GM11168 (cell line): ENCODE measurements around the gene SEC63.
"Not testable (repeated sequence)": the region's sequence is repeated elsewhere in the genome, so short reads cannot be mapped to it uniquely, and the experiment has no call there.

Experiments
- in situ Hi-C: fragments of 300-500 bp; cut with MboI; formaldehyde crosslinking; loops from one replicate; pipeline ENCODE4 v1.12.0; 2022; ENCODE audit warnings: low sequenced_read_pairs; ENCODE audit not compliant: unreplicated experiment

The SEC63 gene

DNA sequence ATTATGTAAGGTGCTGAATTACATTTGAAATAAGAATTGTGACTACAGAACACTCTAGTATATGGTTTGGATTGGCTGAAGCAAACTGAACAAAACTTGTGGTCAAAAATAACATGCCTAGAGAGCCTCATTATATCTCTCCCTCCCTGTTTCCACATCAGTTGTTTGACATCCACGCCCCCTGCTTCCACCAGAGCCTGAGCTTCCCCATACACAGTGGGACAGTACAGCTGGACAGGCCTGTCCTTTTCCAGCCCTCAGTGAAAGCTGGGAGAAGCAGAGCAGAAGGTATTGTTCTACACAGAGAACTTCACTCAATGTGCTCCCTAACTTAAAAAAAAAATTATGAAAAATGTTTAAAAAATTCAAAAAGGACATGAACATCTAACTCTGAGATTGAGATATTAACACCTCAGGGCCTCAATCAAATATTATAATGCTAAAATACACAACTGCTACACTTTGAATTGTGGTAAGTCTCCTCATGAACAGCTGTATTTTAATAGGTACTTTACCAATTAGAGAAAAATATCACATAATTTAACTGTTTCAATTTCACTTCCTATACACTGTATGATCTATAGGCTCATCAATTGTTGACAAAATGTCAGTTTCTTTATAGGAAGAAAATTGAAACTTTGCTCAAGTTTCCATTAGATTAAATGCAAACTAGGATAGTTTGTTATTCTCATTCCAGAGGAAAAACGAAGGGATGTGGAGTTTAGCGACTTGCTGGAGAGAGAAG lies 89.0 kb downstream of the SEC63 start:
- in situ Hi-C loops = no loop called here

DNA sequence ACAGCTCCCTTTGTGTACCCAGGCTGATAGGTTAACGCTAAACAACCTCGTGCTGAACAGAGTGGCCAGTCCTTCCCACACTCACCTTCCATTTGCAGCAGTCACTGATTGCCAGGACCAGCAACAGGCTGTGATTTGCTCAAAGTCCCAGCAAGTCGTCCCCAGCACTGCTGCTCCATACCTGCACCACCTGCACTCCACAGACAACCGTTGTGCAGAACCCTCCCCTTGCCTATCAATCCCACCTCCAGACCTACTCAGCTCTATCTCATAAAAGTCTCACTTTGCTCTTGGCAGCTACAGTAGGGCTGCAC lies 90.7 kb downstream of the SEC63 start:
- in situ Hi-C loops = no loop called here

DNA sequence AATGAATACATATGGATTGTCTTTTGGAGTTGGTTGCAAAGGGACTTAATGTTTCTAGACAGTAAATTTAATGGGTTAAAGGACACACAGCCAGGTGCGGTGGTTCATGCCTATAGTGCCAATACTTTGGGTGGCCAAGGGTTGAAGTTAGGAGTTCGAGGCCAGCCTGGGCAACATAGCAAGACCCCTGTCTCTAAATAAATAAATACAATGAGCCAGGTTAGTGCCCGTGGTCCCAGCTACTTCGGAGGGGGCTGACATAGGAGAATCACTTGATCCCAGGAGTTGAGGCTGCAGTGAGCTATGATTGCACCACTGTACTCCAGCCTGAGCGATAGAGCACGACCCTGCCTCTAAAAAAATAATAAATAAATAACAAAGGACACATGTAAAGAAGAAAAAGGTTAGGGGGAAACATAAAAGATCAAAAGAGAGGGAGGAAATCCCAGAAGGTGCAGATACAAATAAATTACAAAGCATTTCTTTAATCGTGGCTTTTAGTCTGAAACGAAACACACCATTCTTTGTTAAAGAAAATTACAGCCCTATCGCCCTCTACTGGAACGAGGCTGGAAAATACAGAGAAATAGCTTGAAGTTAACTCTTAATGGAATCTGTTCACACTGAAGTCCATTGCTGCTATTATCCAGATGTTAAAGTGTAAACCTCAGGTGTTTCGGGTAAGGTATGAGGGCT lies 91.3 kb downstream of the SEC63 start:
- in situ Hi-C loops = no loop called here

DNA sequence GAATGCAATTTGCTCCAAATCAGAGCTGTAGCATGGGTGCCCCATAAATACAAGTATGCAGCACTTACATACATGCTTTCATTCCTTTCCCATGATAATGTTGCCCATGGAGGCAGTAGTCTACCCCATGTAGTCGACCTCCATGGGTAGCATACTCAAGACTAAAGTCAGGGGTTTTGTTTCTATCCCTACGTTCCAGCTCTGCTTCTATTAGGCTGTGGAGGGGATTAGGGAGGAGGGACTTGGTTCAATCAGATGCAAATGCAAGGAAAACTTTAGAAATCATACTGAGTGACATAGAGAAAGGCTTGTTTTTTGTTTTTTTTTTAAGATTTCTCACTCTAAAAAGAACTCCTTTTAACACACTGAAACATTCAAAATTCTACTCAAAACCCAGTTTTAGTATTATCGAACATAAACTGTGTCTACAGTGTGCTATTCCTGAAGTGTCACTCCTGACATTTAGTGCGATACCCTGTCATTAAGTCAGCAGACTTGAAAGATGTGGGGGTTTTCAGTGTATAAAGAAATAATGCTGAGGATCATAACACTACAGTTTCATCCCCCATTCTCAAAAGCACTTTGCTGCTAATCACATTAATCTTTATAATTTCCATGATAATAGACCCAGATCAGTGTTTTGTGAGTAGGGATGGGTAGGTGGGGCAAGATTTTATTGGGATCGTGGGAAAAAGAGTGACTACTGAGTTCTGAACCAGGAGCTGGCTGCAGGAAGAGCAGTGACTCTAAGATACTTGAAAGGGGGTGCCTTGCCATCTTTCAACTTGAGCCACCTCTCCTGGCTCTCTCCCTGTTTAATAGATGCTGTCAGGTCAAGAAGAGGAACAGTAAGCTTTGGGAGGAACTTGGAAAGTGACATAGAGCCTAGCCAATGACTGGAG lies 93.5 kb downstream of the SEC63 start:
- in situ Hi-C loops = no loop called here

DNA sequence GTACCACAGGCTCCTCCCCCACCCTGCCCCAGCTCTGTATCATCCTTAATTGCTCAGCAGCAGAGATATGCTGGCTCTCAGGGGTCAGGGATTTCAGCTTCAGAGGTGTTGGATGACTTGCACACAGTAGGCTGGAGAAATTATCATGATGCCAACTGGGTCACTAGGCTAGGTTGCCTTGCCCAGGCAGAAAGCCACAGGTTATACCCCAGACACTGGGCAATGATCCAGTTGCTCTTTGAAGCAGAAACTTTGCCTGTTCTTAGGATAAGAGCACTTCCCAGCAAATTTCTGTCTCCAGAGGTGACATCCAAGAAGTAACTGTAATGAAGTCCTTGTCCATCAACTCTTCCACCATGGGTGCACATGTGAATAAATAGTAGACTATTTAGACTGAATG lies 95.6 kb downstream of the SEC63 start:
- in situ Hi-C loops = no loop called here

DNA sequence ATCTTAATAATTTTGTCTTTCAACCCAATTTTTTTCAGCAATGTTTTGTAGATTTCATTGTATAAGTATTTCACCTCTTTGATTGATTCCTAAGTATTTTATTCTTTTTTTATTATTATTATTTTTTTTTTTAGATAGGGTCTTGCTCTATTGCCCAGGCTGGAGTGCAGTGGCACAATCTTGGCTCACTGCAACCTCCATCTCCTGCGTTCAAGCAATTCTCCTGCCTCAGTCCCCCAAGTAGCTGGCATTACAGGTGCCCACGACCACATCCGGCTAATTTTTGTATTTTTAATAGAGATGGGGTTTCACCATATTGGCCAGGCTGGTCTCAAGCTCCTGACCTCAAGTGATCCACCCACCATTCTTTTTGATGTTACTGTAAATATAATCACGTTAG lies 97.0 kb downstream of the SEC63 start:
- in situ Hi-C loops = not testable (repeated sequence)

DNA sequence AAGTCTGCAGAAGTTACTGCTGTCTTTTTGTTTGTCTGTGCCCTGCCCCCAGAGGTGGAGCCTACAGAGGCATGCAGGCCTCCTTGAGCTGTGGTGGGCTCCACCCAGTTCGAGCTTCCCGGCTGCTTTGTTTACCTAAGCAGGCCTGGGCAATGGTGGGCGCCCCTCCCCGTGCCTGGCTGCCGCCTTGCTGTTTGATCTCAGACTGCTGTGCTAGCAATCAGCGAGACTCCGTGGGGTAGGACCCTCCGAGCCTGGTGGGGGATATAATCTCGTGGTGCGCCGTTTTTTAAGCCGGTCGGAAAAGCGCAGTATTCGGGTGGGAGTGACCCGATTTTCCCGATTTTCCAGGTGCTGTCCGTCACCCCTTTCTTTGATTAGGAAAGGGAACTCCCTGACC lies 97.9 kb downstream of the SEC63 start:
- in situ Hi-C loops = not testable (repeated sequence)

DNA sequence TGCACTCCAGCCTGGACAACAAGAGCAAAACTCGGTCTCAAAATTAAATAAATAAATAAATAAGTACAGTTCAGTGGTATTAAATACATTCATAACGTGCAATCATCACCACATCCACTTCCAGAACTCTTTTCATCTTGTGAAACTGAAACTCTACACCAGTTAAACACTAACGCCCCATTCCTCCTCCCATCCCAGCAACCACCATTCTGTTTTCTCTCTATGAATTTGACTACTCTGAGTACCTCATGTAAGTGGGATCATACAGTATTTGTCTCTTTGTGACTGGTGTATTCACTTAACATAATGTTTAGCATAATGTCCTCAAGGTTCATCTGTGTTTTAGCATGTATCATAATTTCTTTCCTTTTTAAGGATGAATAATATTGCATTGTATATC lies 104.8 kb downstream of the SEC63 start:
- in situ Hi-C loops = no loop called here

DNA sequence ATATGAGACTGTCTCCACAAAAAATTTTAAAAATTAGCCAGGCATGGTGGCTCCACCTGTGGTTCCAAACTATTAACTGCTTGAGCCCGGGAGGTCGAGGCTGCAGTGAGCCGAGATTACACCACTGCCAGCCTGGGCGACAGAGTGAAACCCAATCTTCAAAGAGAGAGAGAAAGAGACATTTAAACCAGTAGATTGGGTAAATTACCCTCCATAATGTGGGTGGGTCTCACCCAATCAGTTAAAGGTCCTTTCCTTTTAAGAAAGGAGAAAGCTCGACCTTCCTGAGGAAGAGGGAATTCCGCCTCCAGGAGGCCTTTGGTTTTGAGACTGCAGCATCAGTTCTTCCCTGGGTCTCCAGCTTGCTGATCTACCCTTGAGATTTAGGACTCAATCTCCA lies 108.7 kb downstream of the SEC63 start:
- in situ Hi-C loops = no loop called here

DNA sequence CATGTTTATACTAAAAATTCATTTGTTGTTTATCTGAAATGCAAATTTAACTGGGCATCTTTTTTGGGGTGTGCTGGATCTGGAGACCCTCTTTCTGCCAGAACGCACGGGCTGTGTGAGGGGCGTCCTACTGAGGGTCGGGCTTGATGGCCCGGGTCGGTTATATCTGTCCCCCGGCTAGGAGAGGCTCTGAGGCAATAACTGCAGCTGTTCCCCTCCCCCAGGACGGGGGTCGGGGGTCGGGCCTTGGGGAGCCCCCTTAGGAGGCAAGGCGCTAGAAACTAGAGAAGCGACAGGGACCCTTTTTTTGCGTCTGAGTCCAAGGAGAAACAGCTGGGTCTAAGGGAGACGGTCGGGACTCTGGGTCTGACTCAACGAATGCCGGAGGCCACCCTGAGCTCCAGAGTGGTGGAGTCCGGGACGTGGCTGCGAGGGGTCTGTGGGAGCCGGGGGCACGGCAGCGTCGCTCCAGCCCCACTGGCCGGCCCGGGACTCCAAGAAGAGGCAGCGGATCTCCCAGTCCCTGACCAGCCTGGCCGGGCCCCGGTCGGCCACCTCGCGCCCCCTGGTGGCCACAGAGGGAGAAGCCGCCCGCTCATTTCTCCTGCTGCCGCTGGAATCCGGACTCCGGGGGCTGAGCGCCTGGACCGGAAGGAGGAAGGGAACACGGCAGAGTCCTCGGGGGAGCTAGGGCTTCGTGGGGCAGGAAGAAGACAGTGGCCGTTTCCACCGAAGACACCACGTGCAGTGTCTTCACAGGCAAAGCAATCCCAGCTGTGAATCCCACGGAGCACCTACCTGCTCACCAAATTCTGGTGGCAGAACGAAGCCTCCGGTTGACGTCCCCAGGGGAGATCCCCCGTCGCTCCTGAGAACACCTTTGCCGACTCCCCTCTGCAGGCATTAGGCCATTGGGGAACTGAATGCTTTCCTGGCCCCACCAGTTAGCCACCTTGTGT lies 109.9 kb downstream of the SEC63 start:
- in situ Hi-C loops = no loop called here

DNA sequence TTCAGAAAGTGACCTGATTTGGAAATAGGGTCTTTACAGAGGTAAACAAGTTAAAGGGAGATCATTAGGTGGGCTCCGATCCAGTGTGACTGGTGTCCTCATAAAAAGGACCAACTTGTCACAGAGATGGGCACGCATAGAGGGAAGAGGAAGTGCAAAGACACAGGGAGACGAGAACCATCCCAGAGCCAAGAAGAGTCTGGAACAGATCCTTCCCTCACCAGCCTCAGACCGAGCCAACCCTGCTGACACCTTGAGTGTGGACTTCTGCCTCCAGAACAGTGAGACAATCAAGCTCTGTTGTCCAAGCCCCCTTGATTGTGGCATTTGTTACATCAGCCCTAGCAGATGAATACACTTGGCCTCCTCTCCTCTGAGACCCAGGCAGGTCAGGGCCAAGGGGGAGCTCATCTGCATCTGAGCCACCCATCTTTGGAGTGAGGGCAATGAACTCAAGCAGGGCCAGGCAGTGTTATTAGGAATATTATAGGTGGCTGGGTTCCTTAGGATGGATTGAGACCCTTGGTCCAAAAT lies 111.7 kb downstream of the SEC63 start:
- in situ Hi-C loops = no loop called here

DNA sequence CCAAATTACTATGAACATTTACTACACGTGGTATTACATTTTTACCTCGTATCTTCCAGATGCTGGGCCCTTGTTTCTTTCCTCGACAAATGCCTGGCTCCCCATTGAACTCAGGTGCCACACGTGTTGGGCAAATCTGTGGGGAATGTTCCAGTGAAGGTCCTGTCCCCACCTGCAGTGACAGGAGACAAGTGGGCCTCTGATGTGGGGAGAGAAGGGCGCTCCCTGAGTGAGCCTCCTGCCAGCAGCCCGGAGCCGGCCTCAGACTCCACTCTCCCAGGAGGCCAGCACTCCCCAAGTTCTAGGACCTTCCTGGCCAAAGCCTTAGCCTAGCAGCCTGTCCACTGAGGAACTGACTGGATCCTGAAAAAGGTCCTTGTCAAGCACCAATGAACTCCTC lies 112.2 kb downstream of the SEC63 start:
- in situ Hi-C loops = no loop called here

DNA sequence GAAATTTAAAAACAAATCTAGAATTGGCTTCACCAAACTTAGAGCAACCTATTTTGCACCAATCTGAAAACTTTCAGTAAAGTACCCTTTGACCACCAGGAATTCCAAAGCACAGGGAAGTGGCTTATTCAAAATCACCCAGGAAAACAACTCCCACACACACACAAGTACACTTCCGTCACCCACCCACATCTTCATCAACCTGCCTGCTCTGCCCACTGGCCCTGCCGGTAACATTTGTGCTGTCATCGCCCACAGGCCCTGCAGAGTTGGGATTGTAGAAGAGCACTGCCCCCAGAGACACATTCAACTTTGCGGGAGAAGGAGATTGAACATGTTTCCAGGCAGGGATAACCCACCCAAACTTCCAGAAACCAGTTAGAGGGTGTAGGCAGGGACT lies 114.6 kb downstream of the SEC63 start:
- in situ Hi-C loops = no loop called here

DNA sequence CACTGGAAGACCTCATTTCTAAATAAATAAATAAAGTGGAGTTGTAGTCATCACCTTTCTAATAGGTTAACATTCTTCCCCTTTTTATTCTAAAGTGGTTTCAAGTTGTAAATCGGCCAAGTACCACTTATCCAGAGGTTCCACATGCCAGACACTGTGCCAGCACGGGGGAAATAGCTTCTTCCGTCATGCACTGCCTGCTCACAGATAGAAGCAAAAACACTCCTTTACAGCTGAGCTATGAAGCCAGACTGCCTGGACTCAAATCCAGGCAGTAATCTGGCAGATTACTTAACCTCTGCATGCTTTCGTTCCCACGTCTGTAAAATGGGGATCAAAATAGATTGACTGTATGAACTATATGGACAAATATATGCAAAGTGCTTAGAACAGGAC lies 116.7 kb downstream of the SEC63 start:
- in situ Hi-C loops = no loop called here

DNA sequence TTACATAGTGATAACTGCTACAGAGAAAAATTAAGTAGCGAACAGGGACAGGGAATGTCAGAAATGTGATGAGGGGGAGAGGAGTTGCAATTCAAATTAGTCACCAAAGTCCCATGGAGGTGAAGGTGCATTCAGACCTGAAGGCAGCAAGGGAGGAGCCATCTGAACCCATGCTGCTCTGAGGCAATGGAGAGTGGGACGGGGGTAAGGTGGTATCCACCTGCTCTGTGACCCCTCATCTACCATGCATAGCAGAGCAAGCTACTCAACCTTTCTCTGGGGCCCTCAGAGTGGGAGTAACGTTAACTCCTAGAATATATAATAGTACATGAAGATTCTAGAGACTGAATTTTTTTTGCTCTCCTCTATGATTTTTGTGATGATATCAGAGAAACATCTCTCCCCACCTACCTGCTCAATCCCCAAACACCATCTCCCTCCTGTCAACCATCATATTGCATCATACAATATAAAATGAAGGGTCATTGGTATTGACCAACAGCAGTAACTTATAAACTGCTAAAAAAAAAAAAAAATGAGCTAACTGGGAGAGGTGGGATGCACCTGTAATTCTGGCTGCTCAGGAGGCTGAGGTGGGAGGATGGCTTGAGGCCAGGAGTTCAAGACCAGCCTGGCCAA lies 117.3 kb downstream of the SEC63 start:
- in situ Hi-C loops = no loop called here

DNA sequence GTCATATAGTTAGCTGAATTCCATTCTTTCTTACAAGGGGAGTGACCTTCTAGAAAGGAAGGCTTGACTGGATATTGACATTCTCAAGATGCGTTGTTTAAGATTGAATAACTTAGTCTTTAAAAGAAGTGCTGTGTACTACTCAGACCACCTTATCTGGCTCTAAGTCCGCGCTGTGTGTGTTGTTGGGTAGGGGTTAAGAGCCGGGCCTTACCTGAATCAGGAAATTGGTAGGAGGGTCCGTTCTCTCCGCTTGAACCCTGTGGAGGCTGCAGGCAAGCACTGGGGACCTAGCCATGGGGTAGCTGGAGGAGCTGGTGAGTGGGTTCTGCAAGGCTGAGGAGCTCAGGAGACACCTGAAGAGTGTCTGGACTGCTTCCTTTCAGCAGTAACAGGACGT lies 124.9 kb downstream of the SEC63 start:
- in situ Hi-C loops = no loop called here

DNA sequence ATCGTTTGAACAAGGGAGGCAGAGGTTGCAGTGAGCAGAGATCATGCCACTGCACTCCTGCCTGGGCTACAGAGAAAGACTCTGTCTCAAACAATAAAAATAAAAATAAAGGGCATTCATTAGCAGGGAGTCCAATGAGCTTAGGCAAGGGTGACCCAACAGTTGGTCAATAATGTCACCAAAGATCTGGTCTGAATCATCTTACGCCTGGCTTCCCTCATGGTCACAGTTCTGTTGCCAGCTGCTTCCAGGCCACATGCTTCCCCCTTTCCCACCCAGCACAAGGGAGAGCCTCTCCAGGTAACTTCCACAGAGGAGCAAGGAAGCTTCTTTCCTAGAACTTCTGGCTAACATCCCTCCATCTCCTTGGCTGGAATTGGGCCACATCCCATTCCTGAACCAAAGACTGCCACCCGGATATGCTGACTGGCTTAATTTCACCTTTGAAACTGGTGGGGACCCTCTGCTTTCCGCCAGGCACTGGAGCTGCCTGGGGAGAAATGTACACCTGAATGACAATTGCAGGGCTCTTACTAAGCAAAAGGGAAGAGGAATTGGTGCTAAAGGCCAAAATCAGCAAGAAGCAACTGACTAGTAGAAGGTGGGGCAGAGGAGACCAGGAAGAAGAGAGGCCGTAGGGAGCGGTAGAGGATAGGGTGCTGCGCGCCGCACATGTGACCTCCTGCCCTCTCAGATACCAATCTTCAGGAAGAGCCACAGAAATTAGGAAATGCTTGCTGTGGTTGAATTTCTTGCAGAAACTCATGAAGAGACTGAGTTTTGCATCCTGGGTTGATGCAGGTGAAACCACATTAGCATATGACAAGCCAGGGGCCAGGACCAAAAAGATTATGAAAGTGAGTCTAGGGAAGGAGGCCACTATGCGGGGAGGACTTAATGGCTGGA lies 125.6 kb downstream of the SEC63 start:
- in situ Hi-C loops = no loop called here

DNA sequence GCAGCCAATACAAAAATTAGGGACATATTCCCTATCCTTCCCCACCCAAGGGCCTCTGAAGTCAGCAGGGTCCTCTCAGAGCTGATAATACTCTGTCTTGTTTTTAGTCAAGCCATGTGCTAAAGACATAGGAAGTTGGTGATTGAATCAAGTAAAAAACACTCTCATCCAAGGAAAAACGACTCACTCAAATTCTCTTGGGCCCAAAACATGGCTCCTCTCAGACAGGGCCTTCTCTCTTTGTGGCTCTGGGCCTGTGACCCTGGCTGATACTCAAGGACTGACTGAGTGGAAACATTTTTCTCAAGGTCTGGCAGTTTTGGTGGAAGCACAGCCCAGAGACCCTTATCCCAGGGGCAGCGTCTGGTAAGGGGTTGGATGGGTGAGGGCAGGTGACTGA lies 127.9 kb downstream of the SEC63 start:
- in situ Hi-C loops = no loop called here
